ENCODE results near the gene SNX5.

The SNX5 gene

DNA sequence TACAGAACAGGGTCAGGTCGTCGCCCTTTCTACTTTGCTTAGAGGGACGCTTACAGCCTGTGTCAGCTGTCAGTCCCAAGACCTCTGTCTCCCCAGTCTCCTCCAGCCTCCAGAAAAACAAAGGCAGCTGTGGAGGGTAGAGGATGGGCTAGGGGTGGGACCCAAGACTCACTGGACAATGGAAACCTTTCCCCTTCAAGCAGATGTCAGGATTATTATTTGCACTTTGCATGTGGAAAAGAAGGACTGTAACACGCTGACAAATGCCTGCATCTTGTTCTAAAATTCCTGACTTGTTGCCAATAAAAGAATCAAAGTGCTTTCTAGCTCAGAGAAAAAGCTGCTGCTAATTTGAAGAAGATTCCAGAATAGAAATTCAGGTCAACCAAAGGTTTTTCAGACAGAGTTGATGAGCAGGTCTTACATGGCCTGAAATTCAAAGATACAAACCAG, 58.7 kb downstream of the SNX5 start:
- Histone ChIP-seq H3K9me2 (replicated peaks; ENCODE audit: insufficient read depth, low read length) (no peaks in the 10 kb centered on the region), H3K4me2 (ENCODE audit: low read depth, low read length, poor library complexity, severe bottlenecking) (no peak overlapping the region), H3K9ac (ENCODE audit: low read length) (no peak overlapping the region), H3F3A (ENCODE audit: insufficient read depth) (no peaks in the 10 kb centered on the region), H3K4me3 (ENCODE audit: insufficient read depth, low read length, poor library complexity, severe bottlenecking) (no peak overlapping the region), H4K20me1 (ENCODE audit: low read depth, low read length) (no peaks in the 10 kb centered on the region), H2AFZ (ENCODE audit: low read depth, low read length, severe bottlenecking) (no peak overlapping the region), H3K27ac (ENCODE audit: low read depth, low read length) (no peak overlapping the region), H3K79me2 (ENCODE audit: insufficient read depth, low read length) (no peaks in the 10 kb centered on the region), H3K9me3 (ENCODE audit: insufficient read depth, low read length) (no peaks in the 10 kb centered on the region), H3K27me3 (ENCODE audit: low read length) (no peaks in the 10 kb centered on the region), H3K36me3 (ENCODE audit: low read length) (no peaks in the 10 kb centered on the region)
- TF ChIP-seq EZH2phosphoT487 (conservative IDR thresholded peaks at IDR 0.05; ENCODE audit: low read length) (no peak), CTCF (IDR thresholded peaks at IDR 0.05; ENCODE audit: insufficient read depth, low read length, poor library complexity, severe bottlenecking) (no peak)

- H3K9ac ChIP-seq (ENCODE audit: low read length) = no peak overlapping the region
- H2AFZ ChIP-seq (ENCODE audit: low read depth, low read length, severe bottlenecking) = no peak overlapping the region
- no peaks in the 10 kb centered on the region for H3K9me2 ChIP-seq (replicated peaks; ENCODE audit: insufficient read depth, low read length)
- H4K20me1 ChIP-seq (ENCODE audit: low read depth, low read length) = no peaks in the 10 kb centered on the region
- no peaks in the 10 kb centered on the region for H3K36me3 ChIP-seq (ENCODE audit: low read length)
- no peak overlapping the region for H3K4me3 ChIP-seq (ENCODE audit: insufficient read depth, low read length, poor library complexity, severe bottlenecking)
- TF ChIP-seq EZH2phosphoT487 (conservative IDR thresholded peaks at IDR 0.05; ENCODE audit: low read length) = no peak
- no peak for TF ChIP-seq CTCF (IDR thresholded peaks at IDR 0.05; ENCODE audit: insufficient read depth, low read length, poor library complexity, severe bottlenecking)
- H3K27ac ChIP-seq (ENCODE audit: low read depth, low read length) = no peak overlapping the region
- no peaks in the 10 kb centered on the region for H3K27me3 ChIP-seq (ENCODE audit: low read length)
- no peaks in the 10 kb centered on the region for H3F3A ChIP-seq (ENCODE audit: insufficient read depth)
- H3K79me2 ChIP-seq (ENCODE audit: insufficient read depth, low read length) = no peaks in the 10 kb centered on the region
- no peaks in the 10 kb centered on the region for H3K9me3 ChIP-seq (ENCODE audit: insufficient read depth, low read length)
- H3K4me2 ChIP-seq (ENCODE audit: low read depth, low read length, poor library complexity, severe bottlenecking) = no peak overlapping the region
These were observed 63.0 kb downstream of the SNX5 start for GRCh38 chr20:17905544-17905943.

GRCh38 chr20:17904027-17904426, 64.6 kb downstream of the SNX5 start:
- Histone ChIP-seq H3K36me3 (ENCODE audit: low read length) (no peaks in the 10 kb centered on the region), H3K27ac (ENCODE audit: low read depth, low read length) (no peak overlapping the region), H3K9me3 (ENCODE audit: insufficient read depth, low read length) (no peaks in the 10 kb centered on the region), H3K79me2 (ENCODE audit: insufficient read depth, low read length) (no peaks in the 10 kb centered on the region), H3K4me2 (ENCODE audit: low read depth, low read length, poor library complexity, severe bottlenecking) (no peak overlapping the region), H3K9ac (ENCODE audit: low read length) (no peak overlapping the region), H2AFZ (ENCODE audit: low read depth, low read length, severe bottlenecking) (no peak overlapping the region), H3F3A (ENCODE audit: insufficient read depth) (no peaks in the 10 kb centered on the region), H3K27me3 (ENCODE audit: low read length) (no peaks in the 10 kb centered on the region), H3K4me3 (ENCODE audit: insufficient read depth, low read length, poor library complexity, severe bottlenecking) (no peak overlapping the region), H4K20me1 (ENCODE audit: low read depth, low read length) (no peaks in the 10 kb centered on the region), H3K9me2 (replicated peaks; ENCODE audit: insufficient read depth, low read length) (no peaks in the 10 kb centered on the region)
- TF ChIP-seq EZH2phosphoT487 (conservative IDR thresholded peaks at IDR 0.05; ENCODE audit: low read length) (no peak), CTCF (IDR thresholded peaks at IDR 0.05; ENCODE audit: insufficient read depth, low read length, poor library complexity, severe bottlenecking) (no peak)

Measured in SU-DHL-6 (cell line).